Breast epithelium (tissue), 3 donors: Measurements from ENCODE around the gene TMEM106C.

Experiments
- POLR2A ChIP-seq: fragments of 450-650 bp; IDR thresholded peaks from one replicate; pipeline ENCODE4 v1.6.1; 2016; ENCODE audit warnings: antibody characterized with exemption, mild to moderate bottlenecking, moderate library complexity
- POLR2AphosphoS5 ChIP-seq, 3 donors: sonication (generic); formaldehyde crosslinking; IDR thresholded peaks; one replicate each; pipeline ENCODE4 v1.6.1; 2017; ENCODE audit warnings: antibody characterized with exemption in 3 of 3
- TF ChIP-seq, protein P1 (sequence below), 3 donors: fragments of 450-650 bp; IDR thresholded peaks; one replicate each; pipeline ENCODE4 v1.5.1; 2016 to 2017; ENCODE audit warnings: antibody characterized with exemption in 3 of 3, mild to moderate bottlenecking in 3 of 3, moderate library complexity in 3 of 3

DNA sequence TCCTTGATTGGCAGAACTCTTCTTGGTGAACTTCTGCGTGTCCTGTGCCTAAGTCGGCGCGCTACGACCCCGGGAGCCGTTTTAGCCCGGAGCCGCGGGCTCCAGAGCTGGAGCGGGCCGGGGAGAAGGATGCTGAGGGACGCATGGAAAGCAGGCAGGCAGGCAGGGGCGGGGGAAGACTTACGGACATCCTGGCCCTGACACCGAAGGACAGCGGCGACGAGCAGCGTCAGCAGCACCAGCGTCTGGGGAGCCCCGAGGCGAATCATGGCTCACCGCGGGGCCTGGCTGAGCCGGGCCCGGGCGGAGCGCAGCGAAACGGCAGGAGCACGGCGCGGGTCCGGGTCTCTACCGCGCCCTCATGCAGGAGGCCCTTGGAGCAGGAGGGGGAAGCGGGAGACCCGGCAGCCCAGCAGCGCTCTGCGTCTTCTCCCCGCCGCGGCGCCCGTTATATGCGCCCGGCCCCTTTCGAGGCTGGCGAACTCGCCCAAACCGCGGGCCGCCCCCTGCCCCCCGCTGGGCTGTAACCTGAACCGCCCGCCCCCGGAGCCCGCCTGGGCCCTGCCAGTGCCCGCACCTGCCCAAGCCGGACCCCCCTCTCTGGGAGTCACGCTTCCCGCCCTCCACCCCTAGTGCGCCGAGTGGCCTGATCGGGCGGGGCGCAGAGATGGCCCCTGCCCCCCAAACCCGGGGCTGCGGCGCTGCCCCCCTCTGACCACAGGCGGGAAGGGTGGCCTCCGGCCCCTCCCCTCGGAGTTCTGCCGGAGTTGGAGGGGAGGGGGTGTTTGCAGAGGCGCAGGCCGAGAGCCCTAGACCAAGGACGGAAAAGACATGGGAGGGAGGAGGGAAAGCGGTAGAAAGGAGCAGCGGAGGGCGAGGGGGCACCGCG lies 40.9 kb downstream of the TMEM106C start, which contains the start of gene COL2A1:
- TF ChIP-seq, protein P1, sequence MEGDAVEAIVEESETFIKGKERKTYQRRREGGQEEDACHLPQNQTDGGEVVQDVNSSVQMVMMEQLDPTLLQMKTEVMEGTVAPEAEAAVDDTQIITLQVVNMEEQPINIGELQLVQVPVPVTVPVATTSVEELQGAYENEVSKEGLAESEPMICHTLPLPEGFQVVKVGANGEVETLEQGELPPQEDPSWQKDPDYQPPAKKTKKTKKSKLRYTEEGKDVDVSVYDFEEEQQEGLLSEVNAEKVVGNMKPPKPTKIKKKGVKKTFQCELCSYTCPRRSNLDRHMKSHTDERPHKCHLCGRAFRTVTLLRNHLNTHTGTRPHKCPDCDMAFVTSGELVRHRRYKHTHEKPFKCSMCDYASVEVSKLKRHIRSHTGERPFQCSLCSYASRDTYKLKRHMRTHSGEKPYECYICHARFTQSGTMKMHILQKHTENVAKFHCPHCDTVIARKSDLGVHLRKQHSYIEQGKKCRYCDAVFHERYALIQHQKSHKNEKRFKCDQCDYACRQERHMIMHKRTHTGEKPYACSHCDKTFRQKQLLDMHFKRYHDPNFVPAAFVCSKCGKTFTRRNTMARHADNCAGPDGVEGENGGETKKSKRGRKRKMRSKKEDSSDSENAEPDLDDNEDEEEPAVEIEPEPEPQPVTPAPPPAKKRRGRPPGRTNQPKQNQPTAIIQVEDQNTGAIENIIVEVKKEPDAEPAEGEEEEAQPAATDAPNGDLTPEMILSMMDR (IDR thresholded peaks at IDR 0.05), result no peak
- TF ChIP-seq POLR2A (no peak), POLR2AphosphoS5 (IDR thresholded peaks at IDR 0.05) (no peak)
